HG02840 (cell line): Measurements from ENCODE around the gene SLC41A2.

ENCODE experiments used
- ATAC-seq: cut with Tn5 transposase; IDR thresholded peaks from one replicate; pipeline ENCODE4 v1.9.1; 2021; ENCODE audit warnings: mild to moderate bottlenecking, moderate library complexity, moderate number of reproducible peaks; ENCODE audit not compliant: unreplicated experiment, low FRiP score

Gene SLC41A2

GRCh38 chr12:104930388-104931326 lies 27.4 kb downstream of the SLC41A2 start:
- peak; percentile 81 for ATAC-seq

- no peak for ATAC-seq
Observed at GRCh38 chr12:104929977-104930376, 28.1 kb downstream of the SLC41A2 start.

- ATAC-seq, result no peak
Observed at GRCh38 chr12:104929368-104929767, 28.7 kb downstream of the SLC41A2 start.

GRCh38 chr12:104928036-104928745 lies 29.9 kb downstream of the SLC41A2 start:
- no peak for ATAC-seq

GRCh38 chr12:104925501-104925900 lies 32.6 kb downstream of the SLC41A2 start:
- ATAC-seq, result no peak

- ATAC-seq, result no peak
Observed at GRCh38 chr12:104921340-104921739, 36.8 kb downstream of the SLC41A2 start.

- ATAC-seq, result no peak
Observed at GRCh38 chr12:104911942-104912341, 46.1 kb downstream of the SLC41A2 start.

- ATAC-seq, result no peak
Observed at GRCh38 chr12:104910196-104910840, 47.8 kb downstream of the SLC41A2 start.

GRCh38 chr12:104909761-104910160 lies 48.3 kb downstream of the SLC41A2 start:
- ATAC-seq, result no peak
